GM18858 (cell line): Measurements from ENCODE around the gene LYL1.

Experiments
- ATAC-seq: cut with Tn5 transposase; IDR thresholded peaks from one replicate; pipeline ENCODE4 v1.9.1; 2021; ENCODE audit not compliant: unreplicated experiment

The LYL1 gene

DNA sequence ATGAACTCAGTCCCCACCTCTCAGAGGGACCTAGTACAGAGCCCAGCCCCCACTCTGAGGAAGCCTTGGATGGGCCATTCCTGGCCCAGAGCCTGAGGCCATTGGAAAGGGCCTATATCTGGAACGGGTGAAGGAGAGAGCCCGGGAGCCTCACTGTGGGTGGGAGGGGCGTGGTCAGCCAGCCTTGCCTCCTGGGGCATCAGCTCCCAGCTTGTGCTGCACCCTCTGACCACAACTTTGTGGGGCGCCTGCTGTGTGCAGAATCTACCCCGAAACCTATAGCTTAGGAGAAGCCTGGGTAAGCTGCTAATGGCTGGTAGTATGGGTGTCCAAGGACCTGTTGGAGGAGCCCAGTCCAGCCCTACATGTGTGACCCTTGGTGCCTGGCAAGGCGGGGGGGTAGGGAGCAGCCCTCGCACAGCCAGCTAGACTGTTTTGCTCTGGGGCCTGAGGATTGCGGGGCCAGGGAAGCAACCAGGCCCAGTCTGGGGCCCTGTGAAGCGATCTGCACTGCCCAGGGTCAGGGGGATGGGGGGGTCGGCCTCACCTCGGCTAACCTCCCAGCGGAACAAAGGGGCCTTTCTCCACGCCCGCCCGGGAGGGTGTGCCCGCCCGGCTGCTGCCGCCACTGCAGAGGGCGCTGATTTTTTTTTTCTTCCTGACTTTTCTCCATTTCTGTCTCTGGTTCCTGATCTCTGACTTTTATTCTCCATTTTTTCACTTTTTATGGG, 42.3 kb downstream of the LYL1 start:
- ATAC-seq: no peak

DNA sequence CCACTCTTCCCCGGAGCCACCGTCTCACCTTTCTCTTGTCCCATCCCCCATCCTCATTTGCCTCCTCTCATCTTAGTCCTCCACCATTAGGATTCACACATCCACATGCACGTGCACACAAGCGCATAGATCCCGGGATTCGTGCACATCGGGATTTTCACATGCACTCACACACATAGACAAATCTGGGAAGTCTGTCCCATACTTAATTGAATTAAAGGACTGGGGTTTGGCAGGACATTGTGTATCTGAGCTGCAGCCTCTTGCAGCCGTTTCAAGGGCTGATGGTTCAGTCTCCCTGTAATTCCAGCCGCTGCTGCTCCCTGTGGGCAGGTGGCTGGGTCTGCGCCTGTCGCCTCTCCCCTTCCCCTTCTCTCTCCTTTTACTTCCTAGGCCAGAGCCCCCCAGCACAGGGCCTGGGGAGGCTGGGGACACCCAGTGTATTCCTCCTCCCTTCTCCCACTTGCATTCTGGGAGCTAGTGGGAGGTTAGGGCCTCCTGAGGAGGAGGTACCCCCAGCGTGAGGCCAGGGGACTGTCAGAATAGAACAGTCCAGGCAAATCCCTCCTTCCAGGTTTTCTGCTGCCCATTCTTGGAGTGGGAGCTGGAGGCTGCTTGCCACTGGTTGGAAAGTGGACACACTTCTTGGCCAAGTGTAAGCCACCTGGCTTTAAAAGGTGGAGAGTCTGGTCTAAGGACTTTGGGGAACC, 43.6 kb downstream of the LYL1 start:
- no peak for ATAC-seq

DNA sequence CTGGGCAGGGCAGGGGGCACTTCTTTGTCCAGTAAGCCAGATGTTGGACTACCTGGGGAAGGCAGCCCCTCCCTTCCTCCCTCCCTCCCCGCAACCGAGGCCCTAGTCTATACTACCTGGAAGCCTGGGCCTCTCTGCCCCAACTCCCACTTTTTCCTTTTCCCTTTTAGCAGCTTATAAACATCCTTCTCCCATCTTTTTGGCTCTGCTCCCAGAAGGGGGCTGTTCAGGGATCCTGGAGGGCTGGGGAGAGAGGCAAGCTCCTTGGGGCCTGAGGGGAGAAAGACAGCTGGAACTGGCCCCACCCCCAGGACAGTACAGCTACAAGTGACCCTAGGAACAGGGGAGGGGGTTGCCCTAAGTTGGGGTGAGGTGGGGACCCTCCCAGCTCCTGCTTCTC, 44.9 kb downstream of the LYL1 start:
- no peak for ATAC-seq

DNA sequence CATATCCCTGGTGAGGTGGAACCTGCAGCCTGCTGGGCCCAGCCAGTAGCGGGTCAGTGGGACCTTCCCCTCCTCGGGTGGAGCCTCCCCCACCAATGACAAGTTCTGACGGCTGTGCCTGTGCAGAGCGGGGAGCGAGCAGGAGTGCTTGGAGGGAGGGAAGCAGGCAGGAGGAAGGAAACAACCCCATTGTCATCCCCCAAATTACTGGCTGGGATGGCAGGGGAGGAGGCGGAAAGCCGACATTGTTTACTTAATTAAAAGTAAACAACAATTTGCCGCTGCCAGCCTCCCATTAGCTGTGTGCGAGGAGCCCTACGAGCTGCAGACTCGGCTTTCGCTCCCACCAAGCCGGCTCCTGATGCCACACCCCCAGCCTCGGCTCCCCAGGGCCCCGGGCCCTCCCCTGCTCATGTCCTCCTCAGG, 45.5 kb downstream of the LYL1 start:
- no peak for ATAC-seq

DNA sequence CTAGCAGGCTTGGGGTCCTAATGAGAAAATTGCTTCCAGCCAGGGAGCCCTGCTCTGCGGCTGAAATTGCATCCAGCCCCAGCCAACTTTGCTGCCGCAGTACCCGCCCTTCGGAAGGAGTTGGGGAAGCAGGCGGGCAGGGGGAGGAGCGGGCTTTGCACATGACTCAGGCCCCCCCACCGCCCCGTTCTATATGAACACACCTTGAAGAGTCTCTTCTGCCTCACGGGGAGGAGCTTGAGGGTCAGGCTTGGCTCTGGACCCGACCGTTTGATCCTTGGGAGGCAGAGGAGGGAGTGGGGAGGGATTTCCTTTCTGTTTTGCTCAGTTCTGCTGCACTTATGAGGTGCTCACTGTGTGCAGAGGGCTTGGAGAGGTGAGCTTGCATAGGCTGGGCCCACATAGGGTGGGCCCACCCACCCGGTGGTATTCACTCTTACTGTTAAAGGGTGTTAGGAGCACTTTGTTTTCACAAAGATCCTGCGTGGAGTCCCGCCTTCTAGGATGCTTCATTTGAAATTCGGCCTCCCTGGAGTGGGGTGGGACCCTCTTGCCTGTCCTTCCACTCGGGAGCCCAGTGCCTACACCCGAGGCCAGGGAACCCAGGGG, 46.5 kb downstream of the LYL1 start:
- no peak for ATAC-seq

DNA sequence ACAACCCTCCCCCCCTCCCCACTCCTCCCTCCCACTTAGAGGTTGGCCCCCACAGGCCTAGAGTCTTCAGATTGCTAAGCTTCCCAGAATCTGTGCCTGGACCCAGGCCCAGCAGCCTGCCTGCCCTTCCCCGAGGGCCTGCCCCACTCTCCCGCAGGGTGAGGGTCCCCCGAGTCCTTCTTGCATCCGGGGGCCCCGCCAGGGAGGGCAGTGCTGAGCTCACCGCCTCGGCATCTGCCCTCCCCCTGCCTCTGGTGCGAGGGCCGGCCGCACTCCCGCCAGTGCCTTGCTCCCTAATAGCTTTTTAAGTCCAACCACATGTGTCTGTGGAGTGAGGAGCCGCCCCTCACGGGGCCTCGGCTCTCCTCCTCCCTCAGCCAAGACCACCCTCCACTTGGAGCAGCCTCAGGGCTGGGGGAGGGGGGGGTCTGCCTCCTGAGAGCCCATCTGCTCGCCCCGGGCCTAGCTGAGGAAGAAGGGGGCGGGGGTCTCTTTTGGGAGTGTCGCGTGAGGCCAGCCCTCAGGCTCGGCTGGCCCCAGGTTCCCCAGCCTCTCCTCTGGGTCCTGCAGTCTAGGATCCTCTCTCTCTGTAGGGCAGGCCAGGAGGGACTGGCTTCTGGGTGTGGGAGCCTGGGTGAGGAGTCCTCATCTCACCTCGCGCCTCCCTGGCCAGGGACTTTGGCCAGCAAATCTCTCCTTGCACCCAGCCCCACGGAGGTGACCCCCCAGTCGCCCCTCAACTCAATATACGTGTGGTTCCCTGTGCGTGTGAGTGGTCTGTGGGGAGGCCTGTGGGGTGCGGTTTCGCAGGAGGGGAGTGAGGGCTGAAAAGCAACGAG, 47.2 kb downstream of the LYL1 start:
- ATAC-seq: no peak

DNA sequence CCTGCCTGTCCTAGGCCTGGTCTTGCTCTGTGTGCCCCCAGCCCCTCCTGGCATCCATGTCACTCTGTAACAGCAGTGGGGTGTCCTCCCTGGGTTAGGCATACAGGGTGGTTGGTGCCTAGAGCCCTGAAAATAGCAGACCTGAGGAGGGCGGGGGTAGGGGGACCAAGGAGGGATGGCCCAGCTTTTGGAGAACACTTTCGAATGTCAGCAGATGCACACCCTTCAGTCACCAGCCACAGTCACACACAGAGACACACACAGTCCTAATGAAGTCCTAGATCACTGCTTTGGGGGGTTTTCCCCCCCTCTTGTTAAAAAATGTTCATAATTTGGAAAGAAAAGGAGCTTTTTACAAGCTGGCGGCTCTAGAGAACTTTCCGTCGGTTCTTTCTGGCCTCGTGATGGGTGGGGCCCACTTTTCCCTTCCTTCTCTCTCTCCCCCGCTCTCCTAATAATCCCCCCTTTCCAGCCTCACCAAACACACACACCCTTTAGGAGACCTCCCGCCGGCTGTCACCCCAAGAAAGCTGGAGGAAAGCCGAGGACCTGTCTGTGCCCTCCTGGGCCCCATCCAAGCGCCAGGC, 47.9 kb downstream of the LYL1 start:
- no peak for ATAC-seq

DNA sequence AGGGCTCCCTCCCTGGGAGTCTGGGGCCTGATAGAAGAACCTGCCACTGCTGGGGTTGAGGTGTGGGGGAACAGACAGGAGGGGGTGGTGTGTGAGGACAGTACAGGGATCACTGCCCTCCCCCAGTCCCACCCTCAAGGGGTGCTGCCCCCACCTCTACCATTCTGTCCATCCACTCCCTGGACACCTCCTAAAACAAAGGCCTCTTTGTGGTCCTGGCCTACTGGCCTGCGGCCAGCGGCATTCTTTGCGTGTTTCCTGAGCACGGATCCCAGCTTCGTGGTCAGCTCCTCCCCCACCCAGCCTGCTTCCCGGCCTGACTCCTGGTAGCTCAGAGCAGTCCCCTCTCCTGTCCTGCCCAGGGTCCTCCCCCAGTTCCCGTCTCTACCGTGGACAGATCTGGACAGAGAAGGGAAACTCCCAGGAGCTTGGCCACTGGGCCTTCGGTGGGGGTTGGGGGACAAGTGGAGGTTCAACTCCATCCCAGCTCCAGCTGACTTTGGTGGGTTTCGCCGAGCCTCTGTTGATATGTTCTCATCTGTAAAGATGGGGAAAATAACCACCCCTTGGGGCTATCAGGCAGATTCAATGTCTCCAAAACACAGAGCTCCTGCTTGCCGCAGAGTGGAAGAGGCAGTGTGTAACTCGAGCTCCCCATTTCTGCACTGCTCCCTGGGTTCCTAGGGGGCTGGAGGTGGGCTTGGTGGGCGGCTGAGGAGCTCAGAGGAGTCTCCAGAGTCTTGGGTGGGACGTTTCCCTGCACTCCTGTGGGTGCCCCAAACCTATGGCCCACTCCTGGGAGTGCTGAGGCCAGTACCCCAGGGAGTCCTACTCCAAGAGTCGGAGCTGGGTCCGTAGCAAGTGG, 48.7 kb downstream of the LYL1 start:
- no peak for ATAC-seq

DNA sequence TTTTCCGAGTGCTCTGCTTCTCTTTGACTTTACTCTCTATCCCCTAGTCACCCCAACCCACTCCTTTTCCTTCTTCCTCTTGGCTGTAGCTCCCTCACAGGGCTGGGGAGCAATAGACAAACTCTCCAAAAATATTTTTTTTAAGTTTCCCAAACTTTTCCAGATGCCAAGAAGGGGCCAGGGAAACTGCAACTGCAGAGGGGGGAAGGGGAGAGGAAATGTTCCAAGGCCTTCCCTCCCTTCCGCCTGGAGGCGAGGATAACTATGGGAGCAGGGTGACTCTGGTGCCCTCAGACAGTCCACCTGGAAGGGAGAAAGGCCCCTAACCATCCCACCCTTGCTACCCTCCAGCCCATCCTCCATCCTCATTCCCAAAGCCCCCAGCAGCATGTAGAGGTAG, 49.4 kb downstream of the LYL1 start:
- ATAC-seq: no peak

DNA sequence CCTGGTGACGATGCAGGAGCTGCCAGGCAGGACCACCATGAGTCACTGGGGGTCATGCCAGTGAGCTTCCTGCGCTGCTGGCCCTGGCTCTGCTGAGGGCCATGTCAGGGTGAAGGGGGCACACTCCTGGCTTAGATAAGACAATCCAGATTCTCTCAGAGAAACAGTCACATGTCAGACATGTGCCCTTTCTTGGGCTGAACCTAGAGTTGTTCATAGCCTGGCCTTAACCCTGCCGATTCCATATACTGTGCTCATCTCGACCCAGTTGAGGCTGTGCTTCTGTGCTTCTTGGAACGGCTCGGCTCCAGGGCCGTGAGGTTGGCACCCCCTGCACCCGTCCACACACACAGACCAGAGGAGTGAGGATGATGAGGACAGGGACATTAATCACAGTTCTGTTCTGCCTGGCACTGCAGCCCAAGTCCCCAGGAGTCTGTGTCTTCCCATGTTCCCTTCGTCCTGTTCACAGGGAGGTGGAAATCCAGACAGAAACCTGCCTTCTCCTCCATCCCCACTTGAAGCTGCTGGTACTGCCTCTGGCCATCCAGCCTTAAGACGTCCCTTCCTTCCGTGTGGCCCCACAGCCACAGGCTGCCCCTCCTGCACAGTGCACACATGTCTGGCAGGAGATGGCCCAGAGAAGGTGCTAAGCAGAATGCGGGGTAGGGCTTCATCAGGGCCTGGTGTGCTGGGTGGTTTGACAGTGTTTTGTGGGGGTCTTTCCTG, 50.0 kb downstream of the LYL1 start:
- no peak for ATAC-seq

DNA sequence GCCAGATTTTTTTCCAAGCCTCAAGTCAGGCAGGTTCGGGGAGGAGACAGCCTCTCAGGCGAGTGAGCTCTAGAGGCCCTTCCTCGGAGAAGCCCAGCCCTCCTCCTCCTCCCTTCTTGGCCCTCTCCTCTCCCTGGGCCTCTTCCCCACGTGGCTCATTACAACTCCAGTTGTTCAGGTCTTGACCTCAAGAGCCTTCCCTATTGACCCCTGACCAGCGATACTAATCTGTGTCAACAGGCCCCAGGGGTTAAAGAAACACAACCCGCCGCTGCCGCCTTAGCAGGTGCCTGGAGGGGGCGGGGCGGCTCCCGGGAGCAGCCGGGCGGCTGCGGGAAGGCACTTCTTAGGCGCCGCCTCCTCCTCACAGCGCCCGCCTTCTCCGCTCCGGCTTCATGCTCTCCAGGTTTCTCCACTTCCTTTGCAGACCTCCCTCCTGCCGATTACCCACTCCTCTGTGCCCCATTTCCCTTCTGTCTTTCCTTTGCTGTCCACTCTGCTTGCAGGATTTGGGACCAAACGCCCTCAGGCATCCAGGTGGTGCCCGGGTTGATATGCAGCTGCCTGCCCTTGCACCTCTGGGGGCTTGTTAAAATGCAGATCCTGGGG, 51.0 kb downstream of the LYL1 start:
- no peak for ATAC-seq

DNA sequence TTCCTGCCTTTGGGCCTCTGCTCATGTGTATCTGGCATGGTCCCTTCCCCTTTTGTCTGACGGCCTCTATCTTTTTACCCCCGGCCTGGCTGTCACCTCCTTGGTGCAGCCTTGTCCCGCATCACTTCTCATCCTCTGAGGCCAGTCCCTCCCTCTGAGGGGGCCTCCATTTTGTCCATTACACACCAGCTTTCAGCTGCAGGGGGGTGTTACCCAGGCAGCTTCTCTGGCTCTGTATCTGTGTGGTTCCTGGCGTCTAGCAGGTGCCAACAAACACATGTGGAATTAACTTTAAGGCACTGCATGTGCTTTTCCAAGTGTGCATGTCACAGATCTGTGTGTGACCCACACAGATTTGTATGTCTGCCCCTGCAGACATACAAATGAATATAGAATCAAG, 52.4 kb downstream of the LYL1 start:
- no peak for ATAC-seq
